Hepatocyte (in vitro differentiated cells): ENCODE data around the gene SKAP2. TPM values are rescaled to one million over a fixed set of nuclear protein-coding genes. Genes with fewer than 3 reads are reported as not detected.

ENCODE experiments used
- DNase-seq: peaks from one replicate; pipeline ENCODE4 v3.0.0-alpha.2; 2016; ENCODE audit warnings: low spot score
- H2AFZ ChIP-seq: fragments of 200-600 bp; sonication (generic); 2 replicates; pipeline ENCODE4 v1.6.0; 2016; ENCODE audit warnings: antibody characterized with exemption, mild to moderate bottlenecking
- H3K27ac ChIP-seq: fragments of 200-600 bp; sonication (generic); 2 replicates; pipeline ENCODE4 v1.5.1; 2016; ENCODE audit warnings: mild to moderate bottlenecking
- H3K27me3 ChIP-seq: fragments of 200-600 bp; sonication (generic); 2 replicates; pipeline ENCODE4 v1.6.1; 2016
- H3K36me3 ChIP-seq: fragments of 200-600 bp; sonication (generic); replicated peaks from 2 replicates; pipeline ENCODE4 v1.5.1; 2016; ENCODE audit warnings: low read depth; ENCODE audit not compliant: insufficient read depth
- H3K4me1 ChIP-seq: fragments of 200-600 bp; sonication (generic); 2 replicates; pipeline ENCODE4 v1.5.1; 2016; ENCODE audit warnings: mild to moderate bottlenecking, moderate library complexity; ENCODE audit not compliant: insufficient read depth
- H3K4me2 ChIP-seq: fragments of 200-600 bp; sonication (generic); 2 replicates; pipeline ENCODE4 v1.6.0; 2016
- H3K4me3 ChIP-seq: fragments of 200-600 bp; sonication (generic); 2 replicates; pipeline ENCODE4 v1.5.1; 2016; ENCODE audit warnings: mild to moderate bottlenecking
- H3K79me2 ChIP-seq: fragments of 200-600 bp; sonication (generic); 2 replicates; pipeline ENCODE4 v1.6.0; 2017; ENCODE audit warnings: mild to moderate bottlenecking
- H3K9me2 ChIP-seq: fragments of 200-600 bp; sonication (generic); replicated peaks from 2 replicates; pipeline ENCODE4 v1.6.0; 2017; ENCODE audit warnings: mild to moderate bottlenecking; ENCODE audit not compliant: insufficient read depth
- H3K9me3 ChIP-seq: fragments of 200-600 bp; sonication (generic); 2 replicates; pipeline ENCODE4 v1.5.1; 2016; ENCODE audit warnings: low read depth, mild to moderate bottlenecking
- H4K20me1 ChIP-seq: fragments of 200-600 bp; sonication (generic); 2 replicates; pipeline ENCODE4 v1.6.0; 2016; ENCODE audit warnings: mild to moderate bottlenecking; ENCODE audit not compliant: insufficient read depth, poor library complexity, severe bottlenecking
- EZH2 ChIP-seq: fragments of 200-600 bp; sonication (generic); IDR thresholded peaks from 2 replicates; pipeline ENCODE4 v1.6.1; 2016; ENCODE audit warnings: antibody characterized with exemption, mild to moderate bottlenecking, borderline replicate concordance
- EZH2phosphoT487 ChIP-seq: fragments of 200-600 bp; sonication (generic); IDR thresholded peaks from one replicate; pipeline ENCODE4 v1.6.1; 2018; ENCODE audit warnings: antibody characterized with exemption, mild to moderate bottlenecking, low read depth, moderate library complexity; ENCODE audit not compliant: unreplicated experiment, severe bottlenecking
- WGBS: methylation state at CpG from one replicate; pipeline ENCODE4 v1.1.6; 2016; ENCODE audit warnings: low lambda C conversion rate; ENCODE audit errors: missing lambda C conversion rate; 5-methylcytosine and 5-hydroxymethylcytosine counted together
- polyA plus RNA-seq: library from polyadenylated mRNA; unstranded; fragments of >200 nt; fragmentation: Nextera tagmentation; extraction: Ambion mirVana; gene quantifications from 2 replicates; pipeline ENCODE4 v1.2.1, GENCODE V29; 2016
- total RNA-seq: library from RNA; depleted of rRNA; stranded (reverse); fragments of >200 nt; gene quantifications from 2 replicates; pipeline ENCODE4 v1.2.3, GENCODE V29; 2014
- TF ChIP-seq, protein P1 (sequence below): fragments of 200-600 bp; sonication (generic); IDR thresholded peaks from 2 replicates; pipeline ENCODE4 v1.5.1; 2016; ENCODE audit warnings: antibody characterized with exemption, mild to moderate bottlenecking; ENCODE audit not compliant: poor library complexity

SKAP2 gene
- total and polyA plus RNA-seq, 2 experiments from 2014 or later: 8.4 to 13.5 TPM

DNA sequence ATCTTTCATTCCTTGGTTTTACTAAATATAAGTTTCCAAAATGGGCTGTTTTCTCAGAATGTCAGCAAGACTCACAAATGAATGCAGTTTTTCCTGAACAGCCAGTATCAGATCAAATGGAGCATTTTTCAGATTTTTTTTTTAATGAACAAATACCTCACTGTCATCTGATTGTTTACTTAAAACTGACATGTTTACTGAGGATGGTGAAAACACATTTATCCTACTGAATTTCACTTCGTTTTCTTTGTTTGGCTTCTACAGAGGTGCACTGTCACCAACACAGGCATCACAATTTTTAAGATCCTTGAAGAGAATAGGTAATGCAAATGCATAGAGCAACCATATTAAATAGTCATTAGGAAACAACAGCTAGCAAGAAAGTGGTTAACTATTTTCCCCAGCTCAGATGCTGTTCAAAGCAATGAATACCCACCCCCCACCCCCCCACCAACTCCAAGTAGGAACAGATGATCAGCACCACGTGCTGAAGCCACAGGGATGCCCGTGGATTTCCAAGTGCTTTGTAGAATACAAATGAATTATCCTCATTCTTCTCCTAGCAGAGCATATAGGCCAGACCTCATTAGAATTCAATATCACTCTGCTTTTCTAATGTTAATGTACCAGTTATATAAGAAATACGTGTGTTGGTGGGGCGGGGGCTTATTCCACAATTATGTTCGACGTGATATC, 205.9 kb downstream of the SKAP2 start:
- TF ChIP-seq EZH2phosphoT487 (no peak), EZH2 (no peak)
- TF ChIP-seq, protein P1, sequence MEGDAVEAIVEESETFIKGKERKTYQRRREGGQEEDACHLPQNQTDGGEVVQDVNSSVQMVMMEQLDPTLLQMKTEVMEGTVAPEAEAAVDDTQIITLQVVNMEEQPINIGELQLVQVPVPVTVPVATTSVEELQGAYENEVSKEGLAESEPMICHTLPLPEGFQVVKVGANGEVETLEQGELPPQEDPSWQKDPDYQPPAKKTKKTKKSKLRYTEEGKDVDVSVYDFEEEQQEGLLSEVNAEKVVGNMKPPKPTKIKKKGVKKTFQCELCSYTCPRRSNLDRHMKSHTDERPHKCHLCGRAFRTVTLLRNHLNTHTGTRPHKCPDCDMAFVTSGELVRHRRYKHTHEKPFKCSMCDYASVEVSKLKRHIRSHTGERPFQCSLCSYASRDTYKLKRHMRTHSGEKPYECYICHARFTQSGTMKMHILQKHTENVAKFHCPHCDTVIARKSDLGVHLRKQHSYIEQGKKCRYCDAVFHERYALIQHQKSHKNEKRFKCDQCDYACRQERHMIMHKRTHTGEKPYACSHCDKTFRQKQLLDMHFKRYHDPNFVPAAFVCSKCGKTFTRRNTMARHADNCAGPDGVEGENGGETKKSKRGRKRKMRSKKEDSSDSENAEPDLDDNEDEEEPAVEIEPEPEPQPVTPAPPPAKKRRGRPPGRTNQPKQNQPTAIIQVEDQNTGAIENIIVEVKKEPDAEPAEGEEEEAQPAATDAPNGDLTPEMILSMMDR: no peak
- Histone ChIP-seq H3K36me3 (no peaks in the 10 kb centered on the region), H3K9me3 (no peaks in the 10 kb centered on the region), H4K20me1 (no peaks in the 10 kb centered on the region), H3K27me3 (peaks cover 50% of the 10 kb centered on the region), H3K4me3 (no peak overlapping the region), H3K4me1 (no peaks in the 10 kb centered on the region), H2AFZ (no peak overlapping the region), H3K4me2 (no peak overlapping the region), H3K27ac (no peak overlapping the region), H3K9me2 (no peaks in the 10 kb centered on the region), H3K79me2 (no peaks in the 10 kb centered on the region)
- 64% methylated on average over 7 of the region's 7 CpGs for WGBS
- no peak for DNase-seq

DNA sequence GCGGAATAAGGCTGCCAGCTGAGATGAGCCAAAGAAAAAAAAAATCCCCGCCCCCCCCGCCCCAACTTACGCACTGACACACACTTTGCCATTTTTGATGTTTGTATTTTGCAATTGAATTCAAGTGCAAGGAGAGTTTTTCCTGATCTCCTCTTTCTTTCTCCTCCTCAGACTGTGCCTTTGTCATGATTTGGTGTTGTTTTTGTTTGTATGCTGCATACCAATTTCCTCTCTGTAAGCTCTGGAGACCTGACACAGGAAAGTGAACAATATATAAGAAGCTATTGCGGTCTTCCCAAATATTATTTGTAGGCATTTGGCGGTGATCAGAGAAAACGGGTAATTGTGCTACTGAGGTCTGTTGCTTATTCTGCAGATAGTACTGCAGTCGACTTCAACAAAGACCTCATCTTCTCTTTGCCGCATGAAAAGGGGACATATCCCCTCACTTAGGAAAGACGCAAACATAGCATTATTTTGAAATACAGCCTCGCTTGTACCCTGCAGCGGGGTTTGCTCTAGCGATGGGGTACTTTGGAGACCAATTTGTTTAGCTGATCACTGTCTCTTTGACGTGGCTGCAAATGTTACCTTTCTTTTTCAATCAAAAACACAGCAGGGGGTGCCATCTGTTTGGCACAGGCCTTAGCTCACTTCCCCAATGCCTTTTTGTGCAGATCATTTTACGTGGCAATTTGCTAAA, 206.6 kb downstream of the SKAP2 start:
- Histone ChIP-seq H3K27me3 (peaks cover 50% of the 10 kb centered on the region), H3K4me1 (no peaks in the 10 kb centered on the region), H3K27ac (no peak overlapping the region), H3K9me3 (no peaks in the 10 kb centered on the region), H2AFZ (no peak overlapping the region), H3K36me3 (no peaks in the 10 kb centered on the region), H4K20me1 (no peaks in the 10 kb centered on the region), H3K4me2 (no peak overlapping the region), H3K79me2 (no peaks in the 10 kb centered on the region), H3K9me2 (no peaks in the 10 kb centered on the region), H3K4me3 (no peak overlapping the region)
- no peak for DNase-seq
- TF ChIP-seq, protein P1: no peak
- TF ChIP-seq EZH2 (no peak), EZH2phosphoT487 (no peak)
- 41% methylated on average over 15 of the region's 15 CpGs for WGBS

DNA sequence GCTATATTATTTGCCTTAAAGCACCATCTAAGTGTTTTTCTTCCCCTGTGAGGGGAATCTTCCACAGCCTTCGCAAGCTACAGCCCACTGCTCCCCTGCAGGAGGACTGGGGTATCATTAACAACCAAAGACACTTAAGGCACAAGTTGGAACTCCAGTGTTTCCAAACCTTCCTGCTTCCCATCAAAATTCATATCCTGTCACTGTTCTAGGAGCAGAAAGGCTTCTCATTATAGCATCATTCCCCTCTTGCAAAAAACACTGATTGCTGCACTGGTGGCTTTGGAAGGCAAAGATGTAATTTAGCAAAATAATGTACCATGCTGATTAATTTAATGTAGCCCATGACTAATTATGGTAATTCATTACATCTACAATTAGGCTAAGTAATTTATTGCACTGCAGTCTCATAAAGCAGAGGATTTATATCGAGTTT, 207.2 kb downstream of the SKAP2 start:
- H3K36me3 ChIP-seq: no peaks in the 10 kb centered on the region
- TF ChIP-seq, protein P1: no peak
- TF ChIP-seq EZH2 (no peak), EZH2phosphoT487 (no peak)
- H3K9me3 ChIP-seq: no peaks in the 10 kb centered on the region
- no peaks in the 10 kb centered on the region for H3K4me1 ChIP-seq
- 65% methylated on average over 2 of the region's 2 CpGs for WGBS
- H4K20me1 ChIP-seq: no peaks in the 10 kb centered on the region
- peaks cover 50% of the 10 kb centered on the region for H3K27me3 ChIP-seq
- H3K4me2 ChIP-seq: no peak overlapping the region
- H3K9me2 ChIP-seq: no peaks in the 10 kb centered on the region
- no peak overlapping the region for H2AFZ ChIP-seq
- H3K27ac ChIP-seq: no peak overlapping the region
- H3K79me2 ChIP-seq: no peaks in the 10 kb centered on the region
- no peak for DNase-seq
- no peak overlapping the region for H3K4me3 ChIP-seq
